Measurements from ENCODE around the gene RPGRIP1. TPM values are rescaled to one million over a fixed set of nuclear protein-coding genes. Genes with fewer than 3 reads are reported as not detected.

Gene RPGRIP1
- polyA plus RNA-seq, 1 of the 3 experiments (the other 2 are of a cell fraction) = not detected

DNA sequence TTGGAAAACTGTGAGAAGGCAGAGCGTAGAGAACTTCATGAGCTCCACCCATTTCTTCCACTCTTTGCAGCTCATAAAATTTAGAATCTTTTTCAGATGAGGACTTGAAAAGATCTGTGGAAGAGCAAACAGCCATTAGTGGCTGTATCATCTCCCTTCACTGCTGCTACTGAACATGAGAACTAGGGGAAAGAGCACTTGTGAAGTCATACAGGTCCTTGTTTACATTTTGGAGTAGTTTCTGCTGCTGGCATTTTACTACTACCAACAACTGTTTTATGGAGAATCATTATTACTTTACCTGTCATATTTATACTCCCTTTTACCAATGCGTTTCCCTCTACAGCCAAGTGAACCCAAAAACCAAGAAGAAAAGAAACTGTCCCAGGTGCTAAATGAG lies 41.0 kb downstream of the RPGRIP1 start:
- Histone ChIP-seq H3K4me3 (ENCODE audit: low read depth in 2 of 2, low read length in 1 of 2) (no peak overlapping the region), H3K27me3 (ENCODE audit: insufficient read depth) (peaks cover 18% of the 10 kb centered on the region; the same call in 1 of the 2 replicates), H3K4me2 (no peak overlapping the region), H3K9ac (no peak overlapping the region), H3K4me1 (ENCODE audit: control insufficient read depth in 1 of 2, insufficient read depth in 2 of 2, low read depth in 1 of 2, low read length in 1 of 2) (no peaks in the 10 kb centered on the region; a peak in 1 of 4 replicates), H3K36me3 (replicated peaks in 1 of 2; ENCODE audit: control insufficient read depth in 1 of 2, insufficient read depth in 2 of 2, low read length in 1 of 2) (no peaks in the 10 kb centered on the region), H3K79me2 (ENCODE audit: insufficient read depth) (no peaks in the 10 kb centered on the region), H3K9me3 (no peaks in the 10 kb centered on the region), H3F3A (replicated peaks; ENCODE audit: insufficient read depth) (no peaks in the 10 kb centered on the region), H3K27ac (ENCODE audit: low read depth in 2 of 2, low read length in 1 of 2) (no peak overlapping the region), H3K9me2 (no peaks in the 10 kb centered on the region), H2AFZ (ENCODE audit: low read depth) (no peak overlapping the region), H4K20me1 (ENCODE audit: insufficient read depth) (no peaks in the 10 kb centered on the region)
- 100% methylated on average over 2 of the region's 2 CpGs for WGBS (ENCODE audit: low lambda C conversion rate)
- POLR2A ChIA-PET = no interaction called here
- CTCF ChIA-PET = no interaction called here
- TF ChIP-seq TCF12 (IDR thresholded peaks at IDR 0.05) = no peak
- no peak for DNase-seq

DNA sequence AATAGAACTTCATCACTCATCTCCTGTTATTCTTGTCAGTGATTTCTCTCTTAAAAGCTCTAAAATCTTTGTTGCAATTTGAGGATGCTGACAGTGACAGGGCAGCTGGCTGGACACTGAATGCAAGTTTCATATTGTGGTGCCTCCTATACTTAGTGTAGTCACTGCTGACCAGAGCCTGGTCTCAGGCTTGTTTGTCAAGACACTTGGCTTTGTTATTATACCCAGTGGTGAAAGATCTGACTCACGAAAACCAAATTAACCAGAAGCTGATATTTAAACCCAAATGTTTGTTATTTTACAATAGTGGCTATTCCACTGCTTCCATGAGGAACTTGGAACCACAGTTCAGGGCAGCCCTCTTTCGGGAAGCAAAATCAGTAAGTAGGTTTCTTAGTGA lies 42.8 kb downstream of the RPGRIP1 start:
- Histone ChIP-seq H3K27me3 (ENCODE audit: insufficient read depth) (peaks cover 18% of the 10 kb centered on the region; the same call in 1 of the 2 replicates), H3K9me3 (no peaks in the 10 kb centered on the region), H3K9me2 (no peaks in the 10 kb centered on the region), H4K20me1 (ENCODE audit: insufficient read depth) (no peaks in the 10 kb centered on the region), H3K4me2 (no peak overlapping the region), H3K4me3 (ENCODE audit: low read depth in 2 of 2, low read length in 1 of 2) (no peak overlapping the region), H3K27ac (ENCODE audit: low read depth in 2 of 2, low read length in 1 of 2) (no peak overlapping the region), H3K36me3 (replicated peaks in 1 of 2; ENCODE audit: control insufficient read depth in 1 of 2, insufficient read depth in 2 of 2, low read length in 1 of 2) (no peaks in the 10 kb centered on the region), H3F3A (replicated peaks; ENCODE audit: insufficient read depth) (no peaks in the 10 kb centered on the region), H3K79me2 (ENCODE audit: insufficient read depth) (no peaks in the 10 kb centered on the region), H2AFZ (ENCODE audit: low read depth) (no peak overlapping the region), H3K4me1 (ENCODE audit: control insufficient read depth in 1 of 2, insufficient read depth in 2 of 2, low read depth in 1 of 2, low read length in 1 of 2) (no peaks in the 10 kb centered on the region; a peak in 1 of 4 replicates), H3K9ac (no peak overlapping the region)
- POLR2A ChIA-PET = no interaction called here
- WGBS (ENCODE audit: low lambda C conversion rate) = 46% methylated on average over 2 of the region's 2 CpGs
- no peak for DNase-seq
- TF ChIP-seq RCOR1 (IDR thresholded peaks at IDR 0.05; ENCODE audit: low read length) = no peak
- CTCF ChIA-PET = interaction anchor here (1.1 kb wide), 1 partner anchor 133 kb away, joined by 3 read pairs; the partner anchor contains the start of gene CHD8

DNA sequence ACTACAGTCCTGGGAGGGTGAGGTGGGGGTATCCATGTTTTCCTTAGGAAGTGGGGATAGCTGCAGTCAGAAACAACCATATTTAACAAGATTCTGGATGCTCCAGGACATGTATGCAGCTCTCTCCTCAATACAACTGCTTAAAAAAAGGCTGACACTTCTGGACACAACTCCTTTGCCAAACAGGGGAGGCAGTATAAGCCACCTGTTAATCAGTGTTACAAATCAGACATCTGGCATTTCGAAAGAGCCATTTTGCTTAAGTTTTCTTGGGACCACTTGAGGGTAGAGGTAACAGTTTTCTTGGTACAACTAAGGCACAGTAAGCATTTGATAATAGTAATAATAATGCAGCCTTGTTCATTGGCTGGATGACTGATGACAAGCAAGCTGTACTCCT lies 47.1 kb downstream of the RPGRIP1 start:
- Histone ChIP-seq H3K9ac (no peak overlapping the region), H3K79me2 (ENCODE audit: insufficient read depth) (no peaks in the 10 kb centered on the region), H3K36me3 (replicated peaks in 1 of 2; ENCODE audit: control insufficient read depth in 1 of 2, insufficient read depth in 2 of 2, low read length in 1 of 2) (no peaks in the 10 kb centered on the region), H2AFZ (ENCODE audit: low read depth) (no peak overlapping the region), H3K9me3 (no peaks in the 10 kb centered on the region), H3K4me1 (ENCODE audit: control insufficient read depth in 1 of 2, insufficient read depth in 2 of 2, low read depth in 1 of 2, low read length in 1 of 2) (no peaks in the 10 kb centered on the region), H4K20me1 (ENCODE audit: insufficient read depth) (no peaks in the 10 kb centered on the region), H3K4me2 (no peak overlapping the region), H3K27ac (ENCODE audit: low read depth in 2 of 2, low read length in 1 of 2) (no peak overlapping the region), H3K27me3 (ENCODE audit: insufficient read depth) (peaks cover 16% of the 10 kb centered on the region; the same call in 1 of the 2 replicates), H3K4me3 (ENCODE audit: low read depth in 2 of 2, low read length in 1 of 2) (no peak overlapping the region), H3K9me2 (no peaks in the 10 kb centered on the region), H3F3A (replicated peaks; ENCODE audit: insufficient read depth) (no peaks in the 10 kb centered on the region)
- WGBS (ENCODE audit: low lambda C conversion rate) = 13% methylated on average over 1 of the region's 1 CpG
- no peak for DNase-seq
- ChIA-PET POLR2A (no interaction called here), CTCF (interaction anchor here (0.9 kb wide), 1 partner anchor 11 kb away, joined by 3 read pairs; no protein-coding TSS in a partner anchor)
- TF ChIP-seq, protein P1, sequence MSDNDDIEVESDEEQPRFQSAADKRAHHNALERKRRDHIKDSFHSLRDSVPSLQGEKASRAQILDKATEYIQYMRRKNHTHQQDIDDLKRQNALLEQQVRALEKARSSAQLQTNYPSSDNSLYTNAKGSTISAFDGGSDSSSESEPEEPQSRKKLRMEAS (IDR thresholded peaks at IDR 0.05; ENCODE audit: low read depth) = no peak
- no peak for TF ChIP-seq SIN3A (IDR thresholded peaks at IDR 0.05; ENCODE audit: borderline replicate concordance, low read depth, low read length)
- no peak for TF ChIP-seq TCF12 (IDR thresholded peaks at IDR 0.05)
- no peak for TF ChIP-seq FOSL2 (IDR thresholded peaks at IDR 0.05; ENCODE audit: borderline replicate concordance, low read depth)
- TF ChIP-seq, protein P2, sequence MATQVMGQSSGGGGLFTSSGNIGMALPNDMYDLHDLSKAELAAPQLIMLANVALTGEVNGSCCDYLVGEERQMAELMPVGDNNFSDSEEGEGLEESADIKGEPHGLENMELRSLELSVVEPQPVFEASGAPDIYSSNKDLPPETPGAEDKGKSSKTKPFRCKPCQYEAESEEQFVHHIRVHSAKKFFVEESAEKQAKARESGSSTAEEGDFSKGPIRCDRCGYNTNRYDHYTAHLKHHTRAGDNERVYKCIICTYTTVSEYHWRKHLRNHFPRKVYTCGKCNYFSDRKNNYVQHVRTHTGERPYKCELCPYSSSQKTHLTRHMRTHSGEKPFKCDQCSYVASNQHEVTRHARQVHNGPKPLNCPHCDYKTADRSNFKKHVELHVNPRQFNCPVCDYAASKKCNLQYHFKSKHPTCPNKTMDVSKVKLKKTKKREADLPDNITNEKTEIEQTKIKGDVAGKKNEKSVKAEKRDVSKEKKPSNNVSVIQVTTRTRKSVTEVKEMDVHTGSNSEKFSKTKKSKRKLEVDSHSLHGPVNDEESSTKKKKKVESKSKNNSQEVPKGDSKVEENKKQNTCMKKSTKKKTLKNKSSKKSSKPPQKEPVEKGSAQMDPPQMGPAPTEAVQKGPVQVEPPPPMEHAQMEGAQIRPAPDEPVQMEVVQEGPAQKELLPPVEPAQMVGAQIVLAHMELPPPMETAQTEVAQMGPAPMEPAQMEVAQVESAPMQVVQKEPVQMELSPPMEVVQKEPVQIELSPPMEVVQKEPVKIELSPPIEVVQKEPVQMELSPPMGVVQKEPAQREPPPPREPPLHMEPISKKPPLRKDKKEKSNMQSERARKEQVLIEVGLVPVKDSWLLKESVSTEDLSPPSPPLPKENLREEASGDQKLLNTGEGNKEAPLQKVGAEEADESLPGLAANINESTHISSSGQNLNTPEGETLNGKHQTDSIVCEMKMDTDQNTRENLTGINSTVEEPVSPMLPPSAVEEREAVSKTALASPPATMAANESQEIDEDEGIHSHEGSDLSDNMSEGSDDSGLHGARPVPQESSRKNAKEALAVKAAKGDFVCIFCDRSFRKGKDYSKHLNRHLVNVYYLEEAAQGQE (IDR thresholded peaks at IDR 0.05; ENCODE audit: low read depth, low read length) = no peak
- TF ChIP-seq SMC3 (IDR thresholded peaks at IDR 0.05; ENCODE audit: low read depth, low read length) = no peak
- no peak for TF ChIP-seq FOXJ3 (CRISPR knock-in tag; IDR thresholded peaks at IDR 0.05)
- no peak for TF ChIP-seq CHD2 (IDR thresholded peaks at IDR 0.05; ENCODE audit: low read length, partially characterized antibody)
- TF ChIP-seq, protein P3, sequence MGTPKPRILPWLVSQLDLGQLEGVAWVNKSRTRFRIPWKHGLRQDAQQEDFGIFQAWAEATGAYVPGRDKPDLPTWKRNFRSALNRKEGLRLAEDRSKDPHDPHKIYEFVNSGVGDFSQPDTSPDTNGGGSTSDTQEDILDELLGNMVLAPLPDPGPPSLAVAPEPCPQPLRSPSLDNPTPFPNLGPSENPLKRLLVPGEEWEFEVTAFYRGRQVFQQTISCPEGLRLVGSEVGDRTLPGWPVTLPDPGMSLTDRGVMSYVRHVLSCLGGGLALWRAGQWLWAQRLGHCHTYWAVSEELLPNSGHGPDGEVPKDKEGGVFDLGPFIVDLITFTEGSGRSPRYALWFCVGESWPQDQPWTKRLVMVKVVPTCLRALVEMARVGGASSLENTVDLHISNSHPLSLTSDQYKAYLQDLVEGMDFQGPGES (IDR thresholded peaks at IDR 0.05; ENCODE audit: low read depth, low read length) = no peak
- no peak for TF ChIP-seq RXRA (IDR thresholded peaks at IDR 0.05; ENCODE audit: borderline replicate concordance, low read depth)
- TF ChIP-seq ZBTB33 (IDR thresholded peaks at IDR 0.05; ENCODE audit: borderline replicate concordance, low read depth) = no peak
- no peak for TF ChIP-seq RCOR1 (IDR thresholded peaks at IDR 0.05; ENCODE audit: low read length)

All from SK-N-SH (cell line).